Effector CD4-positive, alpha-beta T cell (primary cell): ENCODE measurements around the gene PCSK4.
A peak's percentile ranks its signal among the peaks of the same experiment; 100 is the strongest.

Experiments
- DNase-seq: peaks from one replicate; pipeline ENCODE4 v3.0.0-alpha.2; 2020

The PCSK4 gene

GRCh38 chr19:1469255-1470054, 20.7 kb downstream of the PCSK4 start:
- no peak for DNase-seq

GRCh38 chr19:1468821-1469254, 21.3 kb downstream of the PCSK4 start:
- no peak for DNase-seq

DNA sequence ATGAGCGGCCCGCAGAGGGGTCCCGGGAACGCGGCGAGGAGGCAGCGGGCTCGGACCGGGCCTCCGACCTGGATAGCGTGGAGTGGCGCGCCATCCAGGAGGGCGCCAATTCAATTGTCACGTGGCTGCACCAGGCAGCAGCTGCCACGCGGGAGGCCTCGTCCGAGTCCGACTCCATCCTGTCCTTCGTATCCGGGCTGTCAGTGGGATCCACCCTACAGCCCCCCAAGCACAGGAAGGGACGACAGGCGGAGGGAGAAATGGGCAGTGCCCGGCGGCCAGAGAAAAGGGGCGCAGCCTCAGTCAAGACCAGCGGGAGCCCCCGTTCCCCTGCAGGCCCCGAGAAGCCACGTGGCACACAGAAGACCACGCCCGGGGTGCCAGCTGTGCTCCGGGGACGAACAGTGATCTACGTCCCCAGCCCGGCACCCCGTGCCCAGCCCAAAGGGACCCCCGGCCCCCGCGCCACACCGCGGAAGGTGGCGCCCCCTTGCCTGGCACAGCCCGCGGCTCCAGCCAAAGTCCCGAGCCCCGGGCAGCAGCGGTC, 21.8 kb downstream of the PCSK4 start:
- no peak for DNase-seq

- DNase-seq, result no peak
These were observed 22.5 kb downstream of the PCSK4 start for GRCh38 chr19:1467490-1468273.

GRCh38 chr19:1467215-1467489, 23.0 kb downstream of the PCSK4 start:
- DNase-seq, result no peak

DNA sequence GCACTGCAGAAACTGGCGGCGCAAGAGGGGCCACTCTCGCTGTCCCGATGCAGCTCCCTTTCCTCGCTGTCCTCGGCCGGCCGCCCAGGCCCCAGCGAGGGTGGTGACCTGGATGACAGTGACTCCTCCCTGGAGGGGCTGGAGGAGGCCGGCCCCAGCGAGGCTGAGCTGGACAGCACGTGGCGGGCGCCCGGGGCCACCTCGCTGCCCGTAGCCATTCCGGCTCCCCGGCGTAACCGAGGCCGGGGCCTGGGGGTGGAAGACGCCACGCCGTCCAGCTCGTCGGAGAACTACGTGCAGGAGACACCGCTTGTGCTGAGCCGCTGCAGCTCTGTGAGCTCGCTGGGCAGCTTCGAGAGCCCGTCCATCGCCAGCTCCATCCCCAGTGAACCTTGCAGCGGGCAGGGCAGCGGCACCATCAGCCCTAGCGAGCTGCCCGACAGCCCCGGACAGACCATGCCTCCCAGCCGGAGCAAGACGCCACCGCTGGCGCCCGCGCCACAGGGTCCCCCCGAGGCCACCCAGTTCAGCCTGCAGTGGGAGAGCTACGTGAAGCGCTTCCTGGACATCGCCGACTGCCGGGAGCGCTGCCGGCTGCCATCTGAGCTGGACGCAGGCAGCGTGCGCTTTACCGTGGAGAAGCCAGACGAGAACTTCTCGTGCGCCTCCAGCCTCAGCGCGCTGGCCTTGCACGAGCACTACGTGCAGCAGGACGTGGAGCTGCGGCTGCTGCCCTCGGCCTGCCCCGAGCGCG, 23.5 kb downstream of the PCSK4 start:
- no peak for DNase-seq

DNA sequence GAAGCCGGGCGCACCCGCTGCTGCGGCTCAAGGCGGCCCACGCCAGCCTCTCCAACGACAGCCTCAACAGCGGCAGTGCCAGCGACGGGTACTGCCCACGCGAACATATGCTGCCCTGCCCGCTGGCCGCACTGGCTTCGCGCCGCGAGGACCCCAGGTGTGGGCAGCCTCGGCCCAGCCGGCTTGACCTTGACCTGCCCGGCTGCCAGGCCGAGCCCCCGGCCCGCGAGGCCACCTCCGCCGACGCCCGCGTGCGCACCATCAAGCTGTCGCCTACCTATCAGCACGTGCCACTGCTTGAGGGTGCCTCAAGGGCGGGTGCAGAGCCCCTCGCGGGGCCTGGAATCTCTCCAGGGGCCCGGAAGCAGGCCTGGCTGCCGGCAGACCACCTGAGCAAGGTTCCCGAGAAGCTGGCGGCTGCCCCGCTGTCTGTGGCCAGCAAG, 24.1 kb downstream of the PCSK4 start:
- DNase-seq, result no peak

- DNase-seq, result no peak
These were observed 24.7 kb downstream of the PCSK4 start for GRCh38 chr19:1465191-1466016.

GRCh38 chr19:1461862-1462261, 28.3 kb downstream of the PCSK4 start:
- no peak for DNase-seq

DNA sequence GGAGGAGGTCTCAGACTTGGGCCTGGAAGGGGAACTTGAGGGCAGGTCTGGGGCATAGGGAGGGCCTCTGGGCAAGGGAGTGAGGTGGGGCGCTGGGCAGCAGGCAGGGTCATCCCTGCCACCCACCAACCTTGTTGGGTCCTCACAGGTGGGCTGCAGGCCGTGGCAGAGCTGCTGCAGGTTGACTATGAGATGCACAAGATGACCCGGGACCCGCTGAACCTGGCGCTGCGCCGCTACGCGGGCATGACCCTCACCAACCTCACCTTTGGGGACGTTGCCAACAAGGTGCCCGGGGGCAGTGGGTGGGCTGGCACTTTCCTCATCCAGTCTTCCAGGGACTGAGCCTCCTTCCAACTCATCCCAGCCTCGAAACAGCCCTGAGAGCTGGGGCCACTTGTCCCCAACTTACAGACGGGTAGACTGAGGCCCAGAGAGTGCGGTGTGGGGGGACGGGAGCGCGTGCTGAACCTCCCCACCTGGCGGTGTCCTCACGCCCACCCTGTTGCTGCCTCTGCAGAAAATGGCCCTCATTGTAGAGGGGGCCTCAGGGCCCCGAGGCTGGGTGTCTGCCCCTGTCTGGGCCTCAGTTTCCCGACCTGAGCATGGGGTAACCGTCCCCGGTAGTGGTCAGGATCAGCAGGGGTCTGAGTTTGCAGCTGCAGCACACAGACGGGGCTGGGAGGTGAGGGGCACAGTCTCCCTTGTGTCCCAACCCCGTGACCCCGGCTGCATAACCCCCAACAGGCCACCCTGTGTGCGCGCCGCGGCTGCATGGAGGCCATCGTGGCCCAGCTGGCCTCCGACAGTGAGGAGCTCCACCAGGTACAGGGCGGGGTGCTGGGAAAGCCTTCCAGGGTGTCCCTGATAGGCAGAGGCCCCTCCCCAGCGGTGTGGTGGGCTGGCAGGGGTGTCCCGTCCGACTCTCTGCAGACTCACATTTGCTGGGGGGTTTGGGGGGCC, 29.8 kb downstream of the PCSK4 start:
- no peak for DNase-seq

GRCh38 chr19:1459479-1459878, 30.7 kb downstream of the PCSK4 start:
- DNase-seq, result no peak

DNA sequence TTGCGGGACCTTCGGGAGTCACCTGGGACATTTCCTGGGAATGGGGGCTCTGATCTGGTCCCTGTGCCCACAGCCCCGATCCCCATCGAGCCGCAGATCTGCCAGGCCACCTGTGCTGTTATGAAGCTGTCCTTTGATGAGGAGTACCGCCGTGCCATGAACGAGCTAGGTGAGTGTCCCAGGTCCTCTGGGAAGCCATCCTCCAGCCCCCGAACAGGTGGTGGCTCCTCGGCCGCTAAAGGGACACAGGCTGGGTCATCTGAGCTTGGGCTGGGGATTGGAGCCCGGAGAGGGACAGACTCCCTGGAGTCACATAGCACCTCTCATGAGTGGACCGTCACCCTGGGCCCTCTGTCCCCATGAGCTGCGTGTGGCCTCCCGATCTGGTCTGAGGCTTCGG, 32.3 kb downstream of the PCSK4 start:
- no peak for DNase-seq

GRCh38 chr19:1457031-1457739, 33.0 kb downstream of the PCSK4 start:
- no peak for DNase-seq

- DNase-seq, result no peak
These were observed 33.8 kb downstream of the PCSK4 start for GRCh38 chr19:1456121-1456900.

- peak; percentile 30 for DNase-seq
These were observed 34.6 kb downstream of the PCSK4 start for GRCh38 chr19:1455336-1456120.

DNA sequence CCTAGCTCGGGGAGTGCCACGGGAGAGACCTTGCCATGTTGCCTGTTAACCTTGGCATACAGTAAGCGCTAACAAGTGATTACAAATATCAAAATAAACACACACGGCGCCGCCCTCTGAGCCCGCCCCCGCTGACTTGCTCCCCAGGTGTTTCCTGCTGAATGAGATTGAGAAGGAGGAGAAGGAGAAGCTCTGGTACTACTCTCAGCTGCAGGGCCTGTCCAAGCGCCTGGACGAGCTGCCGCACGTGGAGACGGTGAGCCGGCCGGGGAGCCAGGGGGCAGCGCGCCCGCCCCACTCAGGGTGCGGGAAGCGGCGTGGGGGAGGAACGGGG, 35.2 kb downstream of the PCSK4 start:
- no peak for DNase-seq

- no peak for DNase-seq
These were observed 36.4 kb downstream of the PCSK4 start for GRCh38 chr19:1453525-1454364.
